BLaER1 treated with 17β-estradiol and CSF1 and Interleukin-3, amounts not matched to agents 10 nM and 100 nM (cell line): ENCODE data around the gene EPAS1.

ENCODE experiments used
- H3K27ac ChIP-seq, 11 experiments: shearing (Covaris generic); formaldehyde crosslinking; 2 replicates each; pipeline ENCODE4 v1.8.1; 2022
- H3K27me3 ChIP-seq, 11 experiments: shearing (Covaris generic); formaldehyde crosslinking; 2 replicates each; pipeline ENCODE4 v1.8.1; 2022
- H3K36me3 ChIP-seq, 11 experiments: shearing (Covaris generic); formaldehyde crosslinking; 2 replicates each; pipeline ENCODE4 v1.8.1; 2022
- H3K4me1 ChIP-seq, 10 experiments: shearing (Covaris generic); formaldehyde crosslinking; 2 replicates each; pipeline ENCODE4 v1.8.1; 2022
- H3K4me2 ChIP-seq, 11 experiments: shearing (Covaris generic); formaldehyde crosslinking; 2 replicates each; pipeline ENCODE4 v1.8.1; 2022
- H3K4me3 ChIP-seq, 10 experiments: shearing (Covaris generic); formaldehyde crosslinking; 2 replicates each; pipeline ENCODE4 v1.8.1; 2022
- H3K9ac ChIP-seq, 11 experiments: shearing (Covaris generic); formaldehyde crosslinking; 2 replicates each; pipeline ENCODE4 v1.8.1; 2022
- H3K9me3 ChIP-seq, 11 experiments: shearing (Covaris generic); formaldehyde crosslinking; replicated peaks in 1 of 11; 2 replicates each; pipeline ENCODE4 v1.8.1; 2022
- H4K20me1 ChIP-seq, 11 experiments: shearing (Covaris generic); formaldehyde crosslinking; 2 replicates each; pipeline ENCODE4 v1.8.1; 2022
- Cebpa-rat ChIP-seq, 11 experiments: shearing (Covaris generic); IDR thresholded peaks; 2 replicates each; pipeline ENCODE4 v1.8.1; 2022

Gene EPAS1

GRCh38 chr2:46381263-46381849 lies 84.1 kb downstream of the EPAS1 start:
- H3K27ac ChIP-seq = no peak overlapping the region
- no peak overlapping the region for H3K9ac ChIP-seq
- no peaks in the 10 kb centered on the region for H3K27me3 ChIP-seq
- no peaks in the 10 kb centered on the region for H3K9me3 ChIP-seq
- H3K4me2 ChIP-seq = no peak overlapping the region
- no peak overlapping the region for H3K4me3 ChIP-seq
- H3K4me1 ChIP-seq = peaks cover 5 to 31% (median 10%) of the 10 kb centered on the region in 10 experiments; a peak in 17 of 20 replicates
- H3K36me3 ChIP-seq = peaks cover 0 to 98% (median 0%) of the 10 kb centered on the region in 11 experiments; a peak in 9 of 22 replicates
- H4K20me1 ChIP-seq = no peaks in the 10 kb centered on the region
- no peak for TF ChIP-seq Cebpa-rat (IDR thresholded peaks at IDR 0.05)

GRCh38 chr2:46381871-46382270 lies 84.7 kb downstream of the EPAS1 start:
- H3K36me3 ChIP-seq = peaks cover 0 to 96% (median 0%) of the 10 kb centered on the region in 11 experiments; a peak in 9 of 22 replicates

GRCh38 chr2:46382331-46383112 lies 85.3 kb downstream of the EPAS1 start:
- Histone ChIP-seq H3K4me1 (peaks cover 5 to 41% (median 15%) of the 10 kb centered on the region in 10 experiments; a peak in 17 of 20 replicates), H3K4me3 (no peak overlapping the region), H3K9me3 (no peaks in the 10 kb centered on the region), H3K9ac (no peak overlapping the region), H3K4me2 (peak overlapping the region in 1 of 11 experiments; percentile 24; a peak in 2 of 22 replicates), H3K27me3 (no peaks in the 10 kb centered on the region), H4K20me1 (no peaks in the 10 kb centered on the region), H3K27ac (no peak overlapping the region), H3K36me3 (peaks cover 0 to 96% (median 0%) of the 10 kb centered on the region in 11 experiments; a peak in 8 of 22 replicates)
- TF ChIP-seq Cebpa-rat (IDR thresholded peaks at IDR 0.05) = no peak

More at GRCh38 chr2:46381871-46382270, 84.7 kb downstream of the EPAS1 start:
- H3K27ac ChIP-seq = no peak overlapping the region
- no peaks in the 10 kb centered on the region for H3K9me3 ChIP-seq
- no peaks in the 10 kb centered on the region for H3K27me3 ChIP-seq
- H4K20me1 ChIP-seq = no peaks in the 10 kb centered on the region
- no peak overlapping the region for H3K4me3 ChIP-seq
- peaks cover 5 to 36% (median 12%) of the 10 kb centered on the region in 10 experiments; a peak in 17 of 20 replicates for H3K4me1 ChIP-seq
- no peak overlapping the region for H3K9ac ChIP-seq
- peak overlapping the region in 1 of 11 experiments; percentile 24; a peak in 2 of 22 replicates for H3K4me2 ChIP-seq
- TF ChIP-seq Cebpa-rat (IDR thresholded peaks at IDR 0.05) = no peak

- H3K4me1 ChIP-seq = peaks cover 5 to 41% (median 15%) of the 10 kb centered on the region in 10 experiments; a peak in 17 of 20 replicates
- TF ChIP-seq Cebpa-rat (IDR thresholded peaks at IDR 0.05) = no peak
- peaks cover 0 to 91% (median 0%) of the 10 kb centered on the region in 11 experiments; a peak in 8 of 22 replicates for H3K36me3 ChIP-seq
- H3K4me2 ChIP-seq = no peak overlapping the region
- no peak overlapping the region for H3K4me3 ChIP-seq
- H4K20me1 ChIP-seq = no peaks in the 10 kb centered on the region
- H3K27me3 ChIP-seq = no peaks in the 10 kb centered on the region
- no peak overlapping the region for H3K9ac ChIP-seq
- no peaks in the 10 kb centered on the region for H3K9me3 ChIP-seq
- H3K27ac ChIP-seq = no peak overlapping the region
Observed at GRCh38 chr2:46383113-46383395, 85.8 kb downstream of the EPAS1 start.

GRCh38 chr2:46383784-46384456 lies 86.7 kb downstream of the EPAS1 start:
- Histone ChIP-seq H3K9ac (no peak overlapping the region), H3K4me1 (peaks cover 5 to 36% (median 15%) of the 10 kb centered on the region in 10 experiments; a peak in 17 of 20 replicates), H3K9me3 (peaks cover 0 to 4% (median 0%) of the 10 kb centered on the region in 11 experiments; a peak in 2 of 22 replicates), H3K36me3 (peaks cover 0 to 83% (median 0%) of the 10 kb centered on the region in 11 experiments; a peak in 7 of 22 replicates), H3K27me3 (no peaks in the 10 kb centered on the region), H3K4me2 (no peak overlapping the region), H4K20me1 (no peaks in the 10 kb centered on the region), H3K27ac (no peak overlapping the region), H3K4me3 (no peak overlapping the region)
- TF ChIP-seq Cebpa-rat (IDR thresholded peaks at IDR 0.05) = no peak

GRCh38 chr2:46384457-46384815 lies 87.2 kb downstream of the EPAS1 start:
- peaks cover 5 to 36% (median 15%) of the 10 kb centered on the region in 10 experiments; a peak in 17 of 20 replicates for H3K4me1 ChIP-seq
- TF ChIP-seq Cebpa-rat (IDR thresholded peaks at IDR 0.05) = no peak
- H3K27ac ChIP-seq = no peak overlapping the region
- peaks cover 0 to 9% (median 0%) of the 10 kb centered on the region in 11 experiments; a peak in 4 of 22 replicates for H3K9me3 ChIP-seq
- no peak overlapping the region for H3K9ac ChIP-seq
- no peak overlapping the region for H3K4me3 ChIP-seq
- H3K36me3 ChIP-seq = peaks cover 0 to 78% (median 0%) of the 10 kb centered on the region in 11 experiments; a peak in 7 of 22 replicates
- no peak overlapping the region for H3K4me2 ChIP-seq
- no peaks in the 10 kb centered on the region for H4K20me1 ChIP-seq
- H3K27me3 ChIP-seq = no peaks in the 10 kb centered on the region

GRCh38 chr2:46385786-46386577 lies 88.8 kb downstream of the EPAS1 start:
- H3K9ac ChIP-seq = 0 out of 22 replicates have a peak overlapping the region, but pooled peaks of 1 of the 11 experiments have one; percentile 10
- peaks cover 5 to 36% (median 13%) of the 10 kb centered on the region in 10 experiments; a peak in 17 of 20 replicates for H3K4me1 ChIP-seq
- H3K4me3 ChIP-seq = no peak overlapping the region
- no peaks in the 10 kb centered on the region for H3K27me3 ChIP-seq
- TF ChIP-seq Cebpa-rat (IDR thresholded peaks at IDR 0.05) = peak in 6 of 11 experiments; percentile 10 to 37 (median 29); a peak in 3 of 22 replicates
- H3K36me3 ChIP-seq = peaks cover 0 to 62% (median 0%) of the 10 kb centered on the region in 11 experiments; a peak in 6 of 22 replicates
- peak overlapping the region in 7 of 11 experiments; percentile 19 to 72 (median 36); a peak in 9 of 22 replicates for H3K27ac ChIP-seq
- no peaks in the 10 kb centered on the region for H4K20me1 ChIP-seq
- H3K9me3 ChIP-seq = peaks cover 0 to 12% (median 0%) of the 10 kb centered on the region in 11 experiments; a peak in 4 of 22 replicates
- H3K4me2 ChIP-seq = peak overlapping the region in 9 of 11 experiments; percentile 0 to 76 (median 68); a peak in 14 of 22 replicates

- no peaks in the 10 kb centered on the region for H3K27me3 ChIP-seq
- peak overlapping the region in 4 of 11 experiments; percentile 68 to 76 (median 70); a peak in 8 of 22 replicates for H3K4me2 ChIP-seq
- H3K36me3 ChIP-seq = peaks cover 0 to 57% (median 0%) of the 10 kb centered on the region in 11 experiments; a peak in 6 of 22 replicates
- H3K27ac ChIP-seq = peak overlapping the region in 3 of 11 experiments; percentile 15 to 72 (median 62); a peak in 5 of 22 replicates
- TF ChIP-seq Cebpa-rat (IDR thresholded peaks at IDR 0.05) = no peak
- no peaks in the 10 kb centered on the region for H4K20me1 ChIP-seq
- H3K9ac ChIP-seq = no peak overlapping the region
- H3K9me3 ChIP-seq = peaks cover 0 to 12% (median 0%) of the 10 kb centered on the region in 11 experiments; a peak in 4 of 22 replicates
- H3K4me3 ChIP-seq = no peak overlapping the region
- peaks cover 5 to 36% (median 13%) of the 10 kb centered on the region in 10 experiments; a peak in 17 of 20 replicates for H3K4me1 ChIP-seq
Observed at GRCh38 chr2:46386763-46387162, 89.6 kb downstream of the EPAS1 start.
